SK-N-MC (cell line): ENCODE results near the gene MTA2.
A peak's percentile ranks its signal among the peaks of the same experiment; 100 is the strongest.

Experiments
- DNase-seq: peaks from one replicate; pipeline ENCODE4 v3.0.0-alpha.2; 2011; ENCODE audit warnings: low read depth, low spot score
- H3K27ac ChIP-seq: fragments of 200-600 bp; sonication (generic); 2 replicates; pipeline ENCODE4 v1.5.1; 2016; ENCODE audit warnings: mixed run types
- H3K36me3 ChIP-seq: fragments of 200-600 bp; sonication (generic); 2 replicates; pipeline ENCODE4 v1.6.1; 2017; ENCODE audit warnings: antibody characterized with exemption, low read length, mixed read lengths; ENCODE audit not compliant: insufficient read depth
- H3K4me3 ChIP-seq: fragments of 200-600 bp; sonication (generic); 2 replicates; pipeline ENCODE4 v1.5.1; 2016
- H3K9ac ChIP-seq: fragments of 200-600 bp; sonication (generic); 2 replicates; pipeline ENCODE4 v1.8.0; 2017; ENCODE audit warnings: mixed run types, mixed read lengths; ENCODE audit not compliant: insufficient read length
- H3K9me3 ChIP-seq: fragments of 200-600 bp; sonication (generic); 2 replicates; pipeline ENCODE4 v1.6.1; 2017; ENCODE audit warnings: low read depth, mild to moderate bottlenecking, antibody characterized with exemption, low read length, moderate library complexity, mixed read lengths
- EZH2 ChIP-seq: fragments of 200-600 bp; sonication (generic); IDR thresholded peaks from one replicate; pipeline ENCODE4 v1.6.1; 2017; ENCODE audit warnings: antibody characterized with exemption
- FOXP2 ChIP-seq: optimal IDR thresholded peaks from 2 replicates; pipeline ENCODE3; 2011; ENCODE audit warnings: mild to moderate bottlenecking, moderate library complexity; ENCODE audit not compliant: insufficient read depth; ENCODE audit errors: extremely low read length, control extremely low read depth
- POLR2AphosphoS5 ChIP-seq: IDR thresholded peaks from 2 replicates; pipeline ENCODE4 v1.6.1; 2012; ENCODE audit warnings: mild to moderate bottlenecking, low read depth, low read length, borderline replicate concordance

Gene MTA2

DNA sequence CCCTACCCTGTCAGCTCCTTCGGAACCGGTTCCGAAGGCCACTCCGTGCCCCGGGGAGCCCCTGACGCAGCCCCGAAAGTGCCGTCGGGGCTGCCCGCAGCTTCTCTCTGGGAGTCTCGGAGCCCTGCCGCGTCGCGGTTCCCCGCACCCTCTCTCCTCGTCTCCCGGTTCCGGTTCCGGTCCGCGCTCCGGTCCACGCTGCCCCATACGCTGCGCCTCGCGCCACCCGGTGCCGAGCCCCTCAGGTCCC is 618 bp downstream of the MTA2 start:
- DNase-seq = no peak
- peak overlapping the region; percentile 92 for H3K27ac ChIP-seq
- H3K4me3 ChIP-seq = peak overlapping the region; percentile 87
- peak overlapping the region; percentile 99 for H3K9ac ChIP-seq
- no peaks in the 10 kb centered on the region for H3K9me3 ChIP-seq
- no peak for TF ChIP-seq POLR2AphosphoS5
- no peak for TF ChIP-seq EZH2
- no peak for TF ChIP-seq FOXP2
- H3K36me3 ChIP-seq = peaks cover 39% of the 10 kb centered on the region

DNA sequence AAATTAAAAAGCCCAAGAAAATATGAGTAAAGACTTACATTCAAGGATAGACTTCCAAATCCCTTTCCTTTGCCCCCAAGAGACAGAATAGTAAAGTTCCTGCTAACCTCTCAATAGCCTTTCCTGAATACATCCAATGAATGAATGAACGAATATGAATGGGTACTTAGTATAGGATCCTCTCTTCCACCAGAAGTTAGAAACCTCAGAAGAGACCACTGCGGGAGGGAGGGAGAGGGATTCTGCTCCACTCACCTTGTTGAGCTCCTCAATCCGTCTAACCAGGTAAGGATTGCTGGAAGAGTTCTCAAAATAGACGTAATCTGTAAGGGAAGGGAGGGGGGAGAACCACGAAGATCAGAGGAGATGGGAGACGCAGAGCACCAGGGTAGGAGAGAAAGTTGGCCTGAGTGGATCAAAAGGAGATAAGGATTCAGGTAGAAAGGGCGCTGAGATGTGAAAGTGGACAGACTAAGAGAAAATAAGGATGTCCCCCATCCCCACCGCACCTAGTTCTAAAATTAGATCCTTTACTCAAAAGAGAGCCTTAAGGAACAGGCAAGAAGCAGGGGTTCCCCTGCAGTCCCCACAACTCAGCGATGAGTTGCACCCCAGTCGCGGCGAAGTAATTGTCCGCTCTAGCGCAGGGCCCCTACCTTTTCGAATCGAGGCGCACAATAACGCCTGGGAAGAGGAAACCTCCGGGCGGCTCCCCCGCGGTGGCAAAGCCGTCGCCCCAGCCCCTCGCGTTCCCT is 1.1 kb downstream of the MTA2 start:
- DNase-seq = no peak
- Histone ChIP-seq H3K4me3 (peak overlapping the region; percentile 87), H3K9ac (peak overlapping the region; percentile 99), H3K27ac (peak overlapping the region; percentile 92), H3K36me3 (peaks cover 44% of the 10 kb centered on the region), H3K9me3 (no peaks in the 10 kb centered on the region)
- TF ChIP-seq FOXP2 (no peak), POLR2AphosphoS5 (no peak), EZH2 (no peak)

DNA sequence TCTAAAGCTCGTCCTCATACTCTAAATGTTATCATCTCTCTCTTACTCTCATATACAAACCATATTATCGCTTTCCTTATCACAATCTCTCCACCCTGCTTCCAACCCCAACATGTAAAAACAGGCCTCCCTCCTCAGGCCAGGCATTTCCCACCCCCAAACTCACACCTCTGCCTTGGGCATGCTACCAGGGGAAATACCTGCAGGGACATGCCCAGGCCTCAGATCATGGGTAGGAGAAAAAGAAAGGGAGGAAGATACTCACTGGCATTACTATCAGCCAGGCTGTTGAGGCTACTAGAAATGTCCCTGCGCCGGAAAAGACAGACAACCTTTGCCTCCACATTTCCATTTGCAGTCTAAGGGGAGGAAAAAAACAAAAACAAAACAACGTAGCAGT is 1.8 kb downstream of the MTA2 start:
- Histone ChIP-seq H3K9me3 (no peaks in the 10 kb centered on the region), H3K27ac (peak overlapping the region; percentile 92), H3K9ac (peak overlapping the region; percentile 99), H3K4me3 (peak overlapping the region; percentile 87), H3K36me3 (peaks cover 50% of the 10 kb centered on the region)
- no peak for DNase-seq
- TF ChIP-seq EZH2 (no peak), FOXP2 (no peak), POLR2AphosphoS5 (no peak)

DNA sequence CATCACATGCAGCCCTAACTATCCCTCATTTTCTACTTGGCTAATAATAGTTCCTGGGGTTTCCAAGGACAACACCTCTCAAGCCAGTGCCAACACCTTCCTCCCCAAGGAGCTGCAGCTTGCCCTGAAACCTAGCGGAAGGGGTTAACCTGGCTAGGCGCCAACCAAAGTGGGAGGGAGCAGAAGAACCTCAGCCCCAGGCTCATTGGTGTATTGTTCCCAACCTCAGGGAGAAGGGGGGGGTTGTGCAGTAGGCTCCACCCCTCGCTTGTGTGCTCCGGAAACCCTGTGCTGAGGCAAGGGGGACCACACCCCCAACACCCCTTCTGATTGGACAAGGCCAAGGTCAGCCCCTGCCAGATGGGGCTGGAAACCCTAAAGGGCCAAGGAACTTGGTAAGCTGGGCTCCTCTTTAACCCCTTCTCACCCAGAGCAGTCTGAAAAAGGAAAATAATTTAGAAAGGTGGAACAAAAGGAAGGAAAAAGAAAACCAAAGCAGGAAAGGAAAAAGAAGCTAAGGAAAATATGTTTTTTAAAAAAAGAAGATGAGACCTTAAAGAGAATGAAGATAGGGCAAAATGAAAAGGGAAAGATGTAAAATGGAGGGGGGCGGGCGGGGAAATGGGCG is 2.5 kb downstream of the MTA2 start:
- H3K9me3 ChIP-seq = no peaks in the 10 kb centered on the region
- DNase-seq = peak; percentile 97
- peaks cover 57% of the 10 kb centered on the region for H3K36me3 ChIP-seq
- H3K4me3 ChIP-seq = peak overlapping the region; percentile 87
- H3K27ac ChIP-seq = peak overlapping the region; percentile 92
- TF ChIP-seq FOXP2 (peak; percentile 91), POLR2AphosphoS5 (peak; percentile 35; the same call in 1 of the 2 replicates), EZH2 (no peak)
- peak overlapping the region; percentile 99 for H3K9ac ChIP-seq

DNA sequence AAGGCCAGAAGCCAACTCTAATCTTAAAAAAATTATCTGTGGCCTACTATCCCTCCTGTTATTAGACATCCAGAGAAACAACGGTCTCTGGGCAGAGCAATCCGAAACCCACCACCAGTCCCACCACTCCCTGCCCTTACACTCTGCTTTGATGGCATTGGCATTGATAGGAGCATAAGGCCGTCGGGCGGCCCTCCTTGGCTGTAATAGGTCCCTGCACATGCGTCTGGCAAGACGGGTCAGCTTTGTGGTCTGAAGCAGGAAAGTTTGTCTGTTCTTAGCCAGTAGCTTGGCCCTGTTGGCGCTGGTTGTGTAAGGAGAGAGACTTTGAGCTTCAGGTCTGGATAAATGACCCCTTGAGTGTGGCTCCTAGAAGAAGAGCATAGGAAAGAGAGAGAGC is 6.5 kb downstream of the MTA2 start:
- TF ChIP-seq POLR2AphosphoS5 (no peak), EZH2 (no peak), FOXP2 (no peak)
- Histone ChIP-seq H3K36me3 (peaks cover 73% of the 10 kb centered on the region), H3K9me3 (no peaks in the 10 kb centered on the region), H3K27ac (no peak overlapping the region), H3K9ac (no peak overlapping the region), H3K4me3 (no peak overlapping the region)
- DNase-seq = no peak

DNA sequence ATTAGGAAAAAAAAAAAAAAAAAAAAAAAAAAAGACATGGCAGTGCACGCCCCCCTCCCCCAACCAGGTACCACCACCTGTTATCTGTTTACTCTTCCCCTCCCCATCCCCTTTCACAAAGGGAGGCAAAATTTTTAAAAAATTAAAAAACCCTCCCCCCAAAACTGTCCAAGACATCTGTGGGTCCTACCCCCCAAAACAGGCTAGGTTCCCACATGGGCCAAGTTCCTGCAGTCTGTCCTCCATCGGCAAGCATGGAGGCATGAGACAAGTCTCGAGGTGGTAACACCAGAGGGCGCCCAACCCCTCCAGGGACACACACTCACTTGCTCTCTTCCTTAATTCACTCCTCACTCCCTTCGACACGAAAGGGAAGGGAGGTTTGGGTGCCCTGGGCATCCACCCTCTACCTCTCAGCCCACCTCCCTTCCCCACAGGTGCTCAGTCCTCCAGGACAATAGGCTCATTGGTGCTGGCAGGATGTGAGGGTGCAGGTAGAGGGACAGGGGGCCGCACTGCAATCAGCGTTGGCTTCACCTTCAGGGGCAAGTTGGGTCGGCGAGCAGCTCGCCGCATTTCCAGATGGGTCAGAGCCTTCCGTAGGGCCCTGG is 8.1 kb downstream of the MTA2 start:
- Histone ChIP-seq H3K36me3 (peaks cover 63% of the 10 kb centered on the region), H3K4me3 (no peak overlapping the region), H3K9me3 (no peaks in the 10 kb centered on the region), H3K9ac (no peak overlapping the region), H3K27ac (no peak overlapping the region)
- DNase-seq = no peak
- TF ChIP-seq FOXP2 = no peak
- no peak for TF ChIP-seq POLR2AphosphoS5
- TF ChIP-seq EZH2 = no peak

DNA sequence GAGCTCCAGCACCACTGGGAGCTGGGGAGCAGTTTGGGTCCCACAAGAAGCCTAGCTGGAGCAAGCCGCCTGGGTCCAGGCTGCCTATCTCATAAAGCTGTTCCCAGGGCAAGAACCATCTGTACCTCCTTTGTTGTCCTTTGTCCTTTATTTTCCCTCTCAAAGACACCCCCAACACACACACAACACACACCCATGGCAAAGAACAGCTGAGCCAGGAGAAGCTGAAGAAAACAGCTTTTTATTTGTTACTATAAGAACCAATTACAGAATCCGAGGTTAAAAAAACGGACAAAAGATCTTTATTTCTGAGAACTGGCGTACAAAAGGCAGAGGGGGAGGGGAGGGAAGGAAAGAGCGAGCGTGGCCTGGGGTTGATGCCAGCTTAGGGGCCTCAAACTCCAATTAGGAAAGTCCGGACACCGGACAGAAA is 8.7 kb downstream of the MTA2 start:
- 0 out of 2 replicates have a peak overlapping the region, but pooled peaks have one; percentile 77 for H3K27ac ChIP-seq
- TF ChIP-seq EZH2 (no peak), FOXP2 (no peak), POLR2AphosphoS5 (no peak)
- no peak overlapping the region for H3K4me3 ChIP-seq
- no peak overlapping the region for H3K9ac ChIP-seq
- no peak for DNase-seq
- no peaks in the 10 kb centered on the region for H3K9me3 ChIP-seq
- H3K36me3 ChIP-seq = peaks cover 61% of the 10 kb centered on the region

DNA sequence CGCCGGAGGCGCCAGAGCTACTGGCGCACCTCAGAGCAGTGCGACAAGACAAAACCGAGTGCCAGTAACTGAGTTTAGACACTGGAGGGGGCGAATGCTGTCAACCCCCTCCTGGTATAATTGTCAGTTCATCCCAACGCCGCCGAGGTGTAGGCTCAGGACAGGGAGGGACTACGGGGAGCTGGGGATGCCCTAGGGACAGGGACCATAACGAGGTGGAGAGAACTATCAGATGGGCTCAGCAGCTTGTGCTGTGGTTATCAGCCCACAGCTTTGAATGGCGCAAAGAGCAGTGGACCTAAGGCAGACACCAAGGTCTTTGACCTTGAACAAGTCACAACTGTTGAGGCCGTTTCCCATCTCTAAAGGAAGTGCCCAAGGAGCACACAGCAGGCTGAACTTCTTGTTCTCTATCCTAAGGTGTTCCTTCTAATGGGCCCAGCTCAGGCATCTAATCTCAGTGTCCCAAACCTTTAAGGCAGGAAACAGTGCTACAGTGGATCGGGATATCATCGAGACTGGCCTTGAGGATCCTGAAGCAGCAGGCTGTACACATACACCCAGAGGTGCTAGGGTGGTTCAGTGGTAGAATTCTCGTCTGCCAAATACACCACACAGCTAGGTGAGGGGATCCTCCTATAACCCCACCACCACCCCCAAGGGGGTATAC is 9.4 kb downstream of the MTA2 start:
- Histone ChIP-seq H3K27ac (peak overlapping the region; percentile 77), H3K9me3 (no peaks in the 10 kb centered on the region), H3K9ac (peak overlapping the region; percentile 76), H3K4me3 (peak overlapping the region; percentile 90), H3K36me3 (peaks cover 61% of the 10 kb centered on the region)
- TF ChIP-seq POLR2AphosphoS5 (no peak), FOXP2 (no peak), EZH2 (no peak)
- DNase-seq = no peak
